HG03280 (cell line): ENCODE measurements around the gene SETD9.

Source experiments
- ATAC-seq: cut with Tn5 transposase; IDR thresholded peaks from one replicate; pipeline ENCODE4 v1.9.1; 2021; ENCODE audit warnings: mild to moderate bottlenecking, moderate library complexity; ENCODE audit not compliant: unreplicated experiment

Gene SETD9, protein sequence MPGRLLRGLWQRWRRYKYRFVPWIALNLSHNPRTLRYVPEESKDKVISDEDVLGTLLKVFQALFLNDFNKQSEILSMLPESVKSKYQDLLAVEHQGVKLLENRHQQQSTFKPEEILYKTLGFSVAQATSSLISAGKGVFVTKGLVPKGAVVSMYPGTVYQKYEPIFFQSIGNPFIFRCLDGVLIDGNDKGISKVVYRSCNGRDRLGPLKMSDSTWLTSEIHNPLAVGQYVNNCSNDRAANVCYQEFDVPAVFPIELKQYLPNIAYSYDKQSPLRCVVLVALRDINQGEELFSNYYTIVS

DNA sequence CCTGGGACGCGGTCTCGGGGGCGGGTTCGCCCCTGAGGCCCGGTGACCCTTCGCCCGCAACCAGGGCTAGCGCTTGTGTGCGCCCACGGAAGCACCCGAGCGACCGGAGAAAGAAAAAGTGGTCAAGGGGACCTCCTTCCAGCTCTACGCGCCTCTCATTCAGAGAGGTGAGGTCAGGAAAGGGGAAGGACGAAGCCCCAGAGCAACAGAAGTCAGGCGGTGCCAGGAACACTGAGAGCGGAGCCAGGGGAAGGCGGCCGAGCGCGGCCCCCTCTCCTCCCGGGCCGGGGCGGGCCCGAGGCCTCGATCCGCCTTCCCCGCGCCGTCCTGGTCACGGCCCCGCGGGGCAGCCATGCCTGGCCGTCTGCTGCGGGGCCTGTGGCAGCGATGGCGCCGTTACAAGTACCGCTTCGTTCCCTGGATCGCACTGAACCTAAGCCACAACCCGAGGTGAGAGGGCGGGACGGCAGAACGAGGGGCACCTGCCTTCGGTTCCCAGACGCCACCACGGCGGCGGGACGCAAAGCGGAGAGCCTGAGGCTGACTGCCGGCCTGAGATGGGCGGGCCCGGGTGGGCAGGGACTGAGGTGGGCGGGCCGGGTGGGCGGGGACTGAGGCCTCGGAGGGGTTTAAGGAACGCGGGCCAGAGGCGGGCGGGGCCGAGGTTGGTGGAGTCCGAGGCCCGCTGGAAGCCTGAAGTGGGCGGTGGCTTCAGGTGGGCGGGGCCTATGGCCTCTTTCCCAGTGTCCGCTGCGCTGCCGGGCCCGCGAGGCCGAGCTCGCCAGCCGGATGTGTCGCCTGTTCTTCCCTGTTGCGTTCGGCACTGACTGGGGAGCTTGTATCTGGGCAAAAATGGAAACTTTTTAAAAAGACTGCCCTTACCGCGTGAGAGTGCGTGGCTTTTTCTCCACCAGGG, at the start of gene SETD9:
TSS of gene SETD9 (plus strand) at position 303 of the 916 bp plus-strand sequence. CDS start at position 353, 50 bp downstream.
- peak; percentile 89 for ATAC-seq

DNA sequence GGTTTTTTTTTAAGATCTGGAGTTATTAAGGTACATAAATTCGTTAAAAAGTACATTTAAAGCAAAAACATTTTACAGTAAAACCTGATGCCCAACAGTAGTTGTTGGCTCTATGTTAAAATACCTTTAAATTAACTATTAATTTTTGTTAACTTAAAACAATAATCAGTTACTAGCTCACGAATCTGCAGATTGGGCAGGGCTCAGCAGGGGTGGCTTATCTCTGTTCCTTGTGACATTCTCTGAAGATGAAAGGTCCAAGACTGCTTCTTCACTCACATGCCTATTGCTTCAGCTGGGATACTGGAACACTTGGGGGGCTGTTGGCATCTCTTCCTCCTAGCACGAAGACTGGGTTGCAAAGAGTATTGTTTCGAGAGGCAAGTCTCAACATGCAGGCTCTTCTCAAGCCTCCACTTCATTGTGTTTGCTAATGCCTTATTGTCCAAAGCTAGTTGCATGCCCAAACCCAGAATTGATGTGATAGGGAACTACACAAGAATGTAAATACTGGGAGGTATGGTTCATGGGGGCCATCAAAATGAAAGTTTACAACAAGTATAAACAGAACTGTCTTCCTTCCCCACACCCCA, 47.4 kb upstream of the SETD9 start:
- no peak for ATAC-seq

DNA sequence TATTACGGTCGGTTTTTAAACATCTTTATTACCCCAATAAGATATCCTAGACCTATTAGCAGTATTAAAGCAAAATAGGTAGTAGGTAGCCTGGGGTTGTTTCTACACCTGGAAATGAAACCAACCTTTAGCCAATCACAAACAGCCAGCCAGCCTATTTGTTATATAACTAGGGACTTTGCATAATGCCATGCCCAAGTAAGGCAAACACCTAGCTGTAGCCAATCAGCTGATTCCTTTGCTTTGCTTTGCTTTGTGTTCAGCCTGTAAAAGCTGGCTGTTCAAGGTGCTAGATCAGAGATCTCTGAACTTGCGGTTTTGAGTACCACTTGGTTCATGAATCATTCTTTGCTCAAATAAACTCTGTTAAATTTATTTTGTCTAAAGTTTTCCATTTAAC, 46.5 kb upstream of the SETD9 start:
- no peak for ATAC-seq

DNA sequence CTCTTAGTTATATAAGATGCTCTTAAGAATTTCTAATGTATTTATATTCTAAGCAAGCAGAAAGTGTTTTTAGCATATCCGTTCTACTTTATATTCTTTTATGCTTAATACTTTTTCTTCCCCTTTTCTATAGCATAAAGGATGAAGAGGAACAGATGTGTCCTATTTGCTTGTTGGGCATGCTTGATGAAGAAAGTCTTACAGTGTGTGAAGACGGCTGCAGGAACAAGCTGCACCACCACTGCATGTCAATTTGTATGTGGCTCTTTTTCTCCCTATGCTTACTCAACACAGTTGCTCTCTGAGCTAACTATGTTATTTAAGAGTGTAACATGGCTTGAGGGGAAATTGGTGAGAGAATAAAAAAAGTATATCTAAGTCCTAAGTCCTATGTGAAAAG, 37.6 kb upstream of the SETD9 start:
- ATAC-seq, result no peak

DNA sequence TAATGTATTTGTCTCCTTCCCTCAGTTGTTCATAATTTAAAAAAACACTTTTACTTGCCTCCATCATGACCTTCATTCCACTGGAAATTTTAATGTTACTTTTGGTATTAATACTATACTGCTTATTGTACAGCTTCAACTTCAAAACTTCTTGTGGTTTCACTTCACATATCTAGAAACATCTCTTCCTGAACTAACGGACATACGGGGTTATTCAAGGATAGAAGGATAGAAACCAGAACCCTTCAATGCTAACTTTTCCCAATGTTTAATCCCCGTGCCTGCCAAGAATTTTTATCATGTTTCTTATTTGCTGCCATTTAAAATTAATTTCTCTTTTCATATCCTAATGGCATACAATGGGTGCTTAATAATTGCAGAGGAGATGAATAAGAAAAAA, 36.3 kb upstream of the SETD9 start:
- ATAC-seq, result no peak

DNA sequence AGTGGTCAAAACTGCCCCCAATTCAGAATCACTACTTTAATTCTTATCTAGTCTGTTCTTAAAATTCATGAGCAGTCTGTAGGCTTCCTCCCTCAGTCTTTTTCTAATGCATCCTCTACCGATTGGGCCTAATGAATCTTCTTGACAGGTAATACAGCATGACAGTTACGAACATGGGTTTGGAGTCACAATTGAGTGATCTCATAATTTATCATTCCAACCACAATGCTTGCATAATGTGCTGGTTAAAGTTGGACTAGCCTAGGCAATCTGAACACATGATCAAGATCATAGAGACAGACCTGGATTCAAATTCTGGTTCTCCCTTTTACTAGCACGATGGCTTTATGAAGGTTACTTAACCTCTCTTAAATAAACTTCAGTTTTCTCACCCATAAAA, 33.1 kb upstream of the SETD9 start:
- ATAC-seq, result no peak

DNA sequence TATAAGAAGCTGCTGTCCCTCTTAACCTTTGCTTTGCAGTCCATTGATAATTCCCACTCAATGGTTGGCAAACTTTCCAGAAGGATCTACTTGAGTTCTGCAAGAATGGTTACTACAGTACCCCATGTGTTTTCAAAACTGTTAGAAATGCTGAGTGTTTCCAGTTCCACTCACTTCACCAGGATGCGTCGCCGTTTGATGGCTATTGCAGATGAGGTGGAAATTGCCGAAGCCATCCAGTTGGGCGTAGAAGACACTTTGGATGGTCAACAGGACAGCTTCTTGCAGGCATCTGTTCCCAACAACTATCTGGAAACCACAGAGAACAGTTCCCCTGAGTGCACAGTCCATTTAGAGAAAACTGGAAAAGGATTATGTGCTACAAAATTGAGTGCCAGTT, 27.8 kb upstream of the SETD9 start:
- no peak for ATAC-seq

DNA sequence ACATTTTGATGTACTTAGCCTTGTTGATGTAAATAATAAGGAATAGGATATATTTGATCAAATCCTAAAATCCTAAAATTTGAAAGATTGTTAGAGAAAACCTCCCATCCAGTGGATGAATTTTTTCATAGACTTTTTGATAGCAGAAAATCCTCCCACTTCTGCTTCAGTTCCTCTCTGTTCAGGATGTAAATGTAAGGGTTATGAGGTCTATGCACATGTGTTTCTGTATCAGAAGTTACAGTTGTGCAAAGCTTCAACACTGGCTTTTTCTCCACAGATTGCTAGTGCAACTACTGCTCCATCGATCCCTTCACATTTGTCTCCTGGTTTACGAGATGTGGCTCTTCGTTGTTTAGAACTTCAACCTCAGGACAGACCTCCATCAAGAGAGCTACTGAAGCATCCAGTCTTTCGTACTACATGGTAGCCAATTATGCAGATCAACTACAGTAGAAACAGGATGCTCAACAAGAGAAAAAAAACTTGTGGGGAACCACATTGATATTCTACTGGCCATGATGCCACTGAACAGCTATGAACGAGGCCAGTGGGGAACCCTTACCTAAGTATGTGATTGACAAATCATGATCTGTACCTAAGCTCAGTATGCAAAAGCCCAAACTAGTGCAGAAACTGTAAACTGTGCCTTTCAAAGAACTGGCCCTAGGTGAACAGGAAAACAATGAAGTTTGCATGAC, 16.0 kb upstream of the SETD9 start:
- no peak for ATAC-seq

DNA sequence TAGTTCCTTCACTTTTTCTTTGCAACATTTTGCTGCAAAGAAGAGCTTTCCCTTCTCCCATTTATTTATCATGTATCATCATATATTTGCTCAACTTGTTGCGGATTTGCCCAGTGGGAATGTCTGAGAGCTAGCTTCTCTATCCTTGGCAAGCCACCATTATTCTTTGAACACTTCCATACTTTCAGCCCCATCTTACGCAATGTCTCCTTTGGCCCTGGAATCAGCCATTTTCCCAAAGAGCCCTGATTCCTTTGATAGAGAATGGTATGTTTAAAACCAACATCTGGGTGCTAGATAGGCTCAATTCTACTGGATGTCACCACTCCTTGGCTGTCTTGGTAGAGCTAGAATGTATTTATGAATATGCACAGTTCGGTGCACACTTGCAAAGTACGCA, 12.6 kb upstream of the SETD9 start:
- no peak for ATAC-seq

DNA sequence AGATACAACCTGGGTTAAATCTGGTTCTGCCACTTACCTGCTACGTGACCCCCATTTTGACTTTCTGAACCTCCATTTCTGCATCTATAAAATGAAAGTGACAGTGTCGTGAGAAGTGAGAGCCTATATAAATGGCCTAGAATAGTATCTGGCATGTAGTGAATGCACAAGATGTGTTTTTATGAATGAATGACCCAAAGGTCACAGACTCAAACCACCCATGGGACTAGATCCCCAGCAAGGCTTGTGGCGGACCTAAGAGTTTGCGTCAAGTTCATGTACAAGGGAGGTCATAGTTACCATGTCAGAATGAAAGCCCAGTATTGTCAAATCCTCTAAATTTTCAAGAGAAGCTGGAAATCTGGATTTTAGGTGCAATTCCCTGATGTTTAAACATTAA, 11.2 kb upstream of the SETD9 start:
- ATAC-seq, result no peak

DNA sequence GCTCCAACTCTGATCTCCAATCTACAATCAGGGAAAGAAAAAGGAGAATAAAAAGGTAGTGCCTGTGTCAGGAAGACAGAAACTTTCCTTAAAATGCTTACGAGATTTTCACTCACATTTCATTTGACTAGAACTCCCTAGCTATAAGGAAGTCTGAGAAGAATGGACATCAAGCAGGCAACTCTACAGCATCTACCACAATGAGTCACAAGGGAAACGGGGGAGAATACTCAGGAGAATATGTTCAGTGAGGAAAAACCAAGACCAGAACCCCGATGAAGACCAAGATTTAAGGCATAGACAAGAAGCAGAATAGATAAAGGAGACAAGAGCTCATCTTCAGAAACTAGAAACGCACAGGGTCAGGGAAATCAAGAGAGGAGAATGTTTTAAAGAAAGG, 9.0 kb upstream of the SETD9 start:
- ATAC-seq, result no peak

DNA sequence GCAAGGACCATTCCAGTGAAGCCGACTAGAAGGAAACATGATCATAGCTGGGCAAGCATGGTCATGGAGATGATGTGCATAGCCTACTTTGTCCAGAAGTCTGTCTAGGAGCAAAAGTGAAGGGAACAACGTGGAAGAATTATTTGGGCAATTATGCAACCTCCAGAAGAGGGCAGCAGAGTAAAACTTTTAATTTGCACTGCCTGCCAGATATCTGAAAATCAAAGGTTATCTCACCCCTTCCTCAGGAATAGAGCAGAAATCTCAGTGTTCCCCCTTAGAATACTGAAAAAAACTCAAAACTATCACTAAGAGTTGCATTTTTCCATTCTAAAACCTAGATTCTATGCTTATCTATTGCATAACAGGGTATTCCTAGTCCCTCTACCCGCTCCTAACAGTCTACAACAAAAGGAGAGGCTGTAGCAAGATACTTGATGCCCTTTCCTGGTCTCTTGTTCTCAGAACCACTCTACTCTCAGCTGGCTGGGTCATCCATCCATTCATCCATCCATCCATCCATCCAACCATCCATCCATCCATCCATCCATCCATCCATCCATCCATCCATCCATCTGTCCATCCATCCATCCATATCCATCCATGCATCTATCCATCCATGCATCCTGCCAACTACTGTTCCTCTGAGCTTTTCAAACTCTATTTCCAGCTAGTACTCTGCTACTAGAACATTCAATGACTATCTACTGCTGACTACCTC, 8.4 kb upstream of the SETD9 start:
- ATAC-seq, result no peak

DNA sequence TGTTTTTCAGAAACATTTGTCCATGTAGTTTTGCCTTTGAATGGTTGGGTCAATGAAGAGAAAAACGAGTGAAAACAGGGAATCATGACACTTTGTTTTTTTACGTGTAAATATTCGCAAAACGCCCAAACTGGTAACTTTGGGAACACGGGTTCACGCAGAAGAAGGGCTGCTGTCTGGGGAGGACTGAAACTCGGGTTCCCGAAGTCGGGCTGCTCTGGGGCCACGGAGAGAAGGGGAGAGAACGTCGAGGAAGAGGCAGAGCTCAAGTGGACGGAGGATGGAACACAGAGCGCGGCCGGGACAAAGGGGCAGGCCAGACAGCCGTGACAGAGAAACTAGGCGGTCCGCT, 478 bp upstream of the SETD9 start:
- peak; percentile 34 for ATAC-seq

DNA sequence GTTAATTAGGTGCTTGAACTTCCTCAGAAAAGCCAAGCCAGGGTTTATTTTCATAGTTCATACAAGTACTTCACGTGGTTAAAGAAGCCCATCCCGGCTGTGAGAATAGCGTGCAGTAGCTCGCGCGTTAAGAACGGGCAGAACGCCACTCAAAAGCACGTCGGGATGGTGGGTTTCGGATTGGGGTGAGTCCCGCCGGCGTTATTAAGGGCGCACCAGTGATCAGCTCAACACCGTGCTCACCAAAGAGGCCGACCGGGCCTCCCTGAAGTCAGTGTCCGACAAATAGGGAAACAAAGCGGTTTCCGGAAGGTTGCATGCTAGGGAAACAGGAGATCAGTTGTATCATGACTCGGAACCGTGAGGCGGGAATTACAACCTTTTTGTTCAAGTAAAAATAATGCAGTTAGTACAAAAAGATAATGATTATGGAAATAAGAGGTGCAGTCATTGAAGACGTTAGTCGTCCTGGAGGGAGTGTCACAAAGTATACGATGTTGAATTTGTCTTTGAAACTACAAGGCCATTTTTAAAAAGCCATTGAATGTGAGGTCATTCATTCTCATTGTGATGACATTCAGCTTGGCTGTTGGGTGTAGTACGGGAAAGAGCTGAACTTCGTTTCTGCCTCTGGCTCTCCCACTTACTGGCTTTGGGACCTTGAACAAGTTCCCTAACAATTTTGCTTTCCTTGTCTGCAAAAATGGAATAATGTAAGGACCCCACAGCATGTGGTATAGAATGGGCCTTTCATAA, 992 bp downstream of the SETD9 start:
- peak; percentile 16 for ATAC-seq

DNA sequence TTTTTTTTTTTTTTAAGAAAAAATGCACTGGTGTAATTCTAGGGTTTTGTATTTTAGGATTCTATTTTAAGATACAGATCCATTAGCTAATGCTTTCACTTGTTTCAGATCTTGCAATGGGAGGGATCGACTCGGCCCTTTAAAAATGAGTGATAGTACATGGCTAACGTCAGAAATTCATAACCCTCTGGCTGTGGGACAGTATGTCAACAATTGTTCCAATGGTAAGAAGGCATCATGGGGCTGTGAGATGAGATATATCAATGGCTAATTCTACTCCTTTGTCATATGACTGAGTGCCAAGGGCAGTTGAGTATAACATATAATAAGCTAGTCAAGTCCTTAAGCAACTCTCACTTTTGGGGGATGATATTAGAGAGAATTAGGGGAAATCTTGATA, 4.4 kb downstream of the SETD9 start:
- no peak for ATAC-seq

DNA sequence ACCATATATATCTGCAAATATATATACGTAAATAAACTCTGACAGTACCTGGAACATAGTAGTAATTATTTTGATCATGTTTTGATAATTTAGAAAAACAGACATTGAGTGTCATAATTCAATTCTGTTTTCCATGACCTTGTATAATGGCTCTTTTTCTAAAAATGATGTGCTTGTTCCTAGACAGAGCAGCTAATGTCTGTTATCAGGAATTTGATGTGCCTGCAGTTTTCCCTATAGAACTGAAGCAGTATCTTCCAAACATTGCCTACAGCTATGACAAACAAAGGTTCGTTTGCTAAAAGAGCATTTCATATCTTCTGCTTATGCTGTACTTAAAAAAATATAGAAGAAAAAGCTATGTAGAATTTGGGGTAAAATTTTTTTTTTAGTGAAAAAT, 5.3 kb downstream of the SETD9 start:
- no peak for ATAC-seq

DNA sequence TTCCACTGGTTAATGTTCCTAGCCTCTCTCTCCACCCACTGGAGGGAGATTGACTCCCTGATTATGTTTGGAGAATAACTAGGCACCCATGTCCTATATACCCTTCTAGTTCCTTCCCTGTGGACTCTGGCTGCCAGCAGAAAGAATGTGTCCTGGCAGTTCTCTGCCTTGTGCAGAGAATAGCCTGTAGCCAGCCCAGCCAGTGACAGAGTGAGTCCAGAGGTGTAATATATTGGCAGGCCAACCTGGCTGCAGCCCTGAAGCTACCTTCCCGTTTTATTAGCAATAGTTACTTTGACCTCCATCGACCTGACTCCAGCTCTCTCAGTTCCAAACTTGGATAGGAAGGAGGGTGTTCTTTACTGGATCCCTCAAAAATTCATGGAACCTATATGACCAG, 8.1 kb downstream of the SETD9 start:
- ATAC-seq, result no peak

DNA sequence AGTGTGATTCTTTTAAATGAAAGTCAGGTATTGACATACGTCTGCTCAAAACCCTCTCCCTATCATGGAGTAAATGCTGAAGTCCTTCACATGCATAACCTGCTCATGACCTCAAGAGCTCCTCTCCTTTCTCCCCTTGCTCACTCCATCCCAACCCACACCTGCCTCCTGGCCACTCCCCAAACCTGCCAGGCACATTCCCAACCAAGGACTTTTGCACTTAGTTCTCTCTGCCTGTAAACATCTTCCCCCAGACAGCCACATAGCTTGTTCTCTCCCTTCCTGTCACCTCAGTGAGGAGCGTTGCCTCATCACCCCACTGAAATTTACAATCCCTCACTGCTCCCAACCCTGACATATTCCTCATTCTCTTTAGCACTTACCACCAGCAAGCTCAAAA, 8.7 kb downstream of the SETD9 start:
- ATAC-seq, result no peak

DNA sequence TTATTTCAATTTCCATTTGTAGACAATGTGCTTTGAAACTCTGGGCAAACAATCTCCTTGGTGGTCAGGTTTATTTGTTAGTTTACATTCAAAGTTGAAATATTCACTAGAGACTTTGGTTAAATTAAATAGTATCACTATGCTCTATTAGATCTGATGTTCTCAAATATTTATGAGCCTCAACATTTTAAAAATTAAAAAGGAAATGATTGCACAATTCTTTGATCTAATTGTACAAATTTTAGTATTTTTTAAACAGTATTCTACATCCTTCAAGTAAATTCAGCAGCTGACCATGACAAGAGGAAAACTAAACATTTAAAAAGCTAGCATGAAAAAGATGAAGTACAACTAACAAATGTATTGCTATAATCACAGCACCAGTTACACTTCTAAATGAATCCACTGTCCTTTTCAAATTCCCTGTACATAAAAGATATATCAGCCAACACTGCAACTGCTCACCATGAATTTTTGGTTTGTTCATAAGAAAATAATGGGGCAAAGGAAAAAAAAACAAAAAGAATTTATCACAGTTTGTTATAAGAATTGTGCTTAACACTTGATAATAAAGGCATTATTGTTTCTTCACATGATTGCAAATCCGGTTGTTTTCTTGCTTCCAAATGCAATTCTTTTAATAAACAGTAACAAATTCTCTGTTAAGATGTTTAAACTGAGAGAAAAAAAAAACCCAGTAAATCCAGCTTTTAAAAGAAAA, 10.7 kb downstream of the SETD9 start:
- no peak for ATAC-seq
